H1 (cell line): Measurements from ENCODE around the gene IPO13. TPM values are rescaled to one million over a fixed set of nuclear protein-coding genes. Genes with fewer than 3 reads are reported as not detected.

Experiments
- CHD2 ChIP-seq: IDR thresholded peaks from 2 replicates; pipeline ENCODE4 v1.6.1; 2012; ENCODE audit warnings: low read length, improper control_type of control experiment
- NRF1 ChIP-seq: IDR thresholded peaks from 2 replicates; pipeline ENCODE4 v1.6.1; 2011; ENCODE audit warnings: mild to moderate bottlenecking, low read depth, low read length, improper control_type of control experiment
- POU5F1 ChIP-seq: IDR thresholded peaks from 2 replicates; pipeline ENCODE4 v1.6.1; 2011; ENCODE audit warnings: low read depth, mild to moderate bottlenecking, low read length, moderate library complexity
- RBBP5 ChIP-seq: IDR thresholded peaks from 2 replicates; pipeline ENCODE4 v1.7.1; 2012; ENCODE audit warnings: low read depth, mild to moderate bottlenecking, inconsistent platforms, low read length, moderate library complexity, borderline replicate concordance
- polyA plus RNA-seq, 7 experiments: library from polyadenylated mRNA; depleted of rRNA in 3 of 7; stranded (reverse) in 5 of 7; unstranded in 2 of 7; fragments of >200 nt in 5 of 7; fragments of 200-250 nt in 2 of 7; gene quantifications; 1 replicate in 5 of 7; 2 replicates in 1 of 7; 4 replicates in 1 of 7; pipeline versions ENCODE4 v1.2.1 to v1.2.3, GENCODE V29; 2011 to 2013; ENCODE audit warnings: missing spikeins in 2 of 7, mixed read lengths in 2 of 7
- total RNA-seq: library from RNA; stranded (reverse); fragmentation: NEBNext Ultra II Directional; extraction: Animal tissue kit (Norgen Biotek cat#: 25700); gene quantifications from 2 replicates; pipeline ENCODE4 v1.2.1, GENCODE V29; 2021

IPO13 gene
- total and polyA plus RNA-seq, 2 of the 8 experiments (the other 6 are each of a cell fraction or from before 2014, with no cell fraction given), result 23.0 to 27.0 TPM

DNA sequence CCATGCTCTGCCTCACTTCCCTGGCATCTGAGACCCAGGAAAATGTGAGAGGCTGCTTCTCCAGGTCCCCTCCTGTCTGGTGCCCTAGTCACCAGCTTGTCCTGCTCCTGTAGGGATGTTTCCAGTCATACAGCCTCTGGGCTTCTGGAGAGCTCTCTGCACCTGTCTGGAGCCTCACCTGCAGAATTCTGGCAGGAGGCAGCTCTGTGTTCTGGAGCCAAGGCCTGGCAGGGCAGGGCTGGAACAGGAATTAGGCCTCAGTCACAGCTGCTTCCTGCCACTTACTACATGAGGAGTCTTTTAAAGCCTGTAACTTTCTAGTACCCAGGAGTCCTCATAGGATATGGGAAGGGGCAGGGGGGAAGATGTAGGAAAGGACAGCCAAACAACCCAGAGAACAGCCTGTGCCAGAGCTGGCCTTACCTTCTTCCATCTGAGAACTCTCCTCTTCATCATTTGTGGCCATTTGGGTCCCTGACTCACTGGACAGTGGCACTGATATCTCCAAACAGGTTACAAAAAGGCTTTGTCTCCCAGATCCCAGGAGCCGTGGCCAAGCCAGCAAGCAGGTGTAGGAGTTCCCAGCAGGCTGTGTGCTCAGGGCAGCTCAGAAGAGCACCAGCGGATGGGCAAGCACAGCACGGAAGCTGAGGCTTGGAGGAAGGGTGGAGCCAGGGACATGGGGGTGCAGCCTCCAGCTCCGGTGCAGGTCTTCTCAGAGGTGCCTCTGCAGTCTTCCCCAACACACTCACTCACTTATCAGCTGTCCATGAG, 44.5 kb upstream of the IPO13 start (continued):
- no peak for TF ChIP-seq CHD2
- no peak for TF ChIP-seq NRF1
- no peak for TF ChIP-seq POU5F1
- TF ChIP-seq RBBP5, result no peak
